Testis (tissue), 2 donors: Measurements from ENCODE around the gene SPDL1.

Experiments
- CTCF ChIP-seq, 3 experiments: fragments of 450-650 bp in 2 of 3; fragments of 200-600 bp in 1 of 3; sonication (generic) in 1 of 3; IDR thresholded peaks; one replicate each; pipeline ENCODE4 v1.5.1; 2016 to 2019; ENCODE audit warnings: antibody characterized with exemption in 3 of 3, mild to moderate bottlenecking in 2 of 3, moderate library complexity in 1 of 3
- POLR2A ChIP-seq: fragments of 450-650 bp; IDR thresholded peaks from one replicate; pipeline ENCODE4 v1.6.1; 2017; ENCODE audit warnings: antibody characterized with exemption, mild to moderate bottlenecking, moderate library complexity

- TF ChIP-seq POLR2A (no peak), CTCF (IDR thresholded peaks at IDR 0.05) (peak in 1 of 3 experiments; percentile 7)
Measured at GRCh38 chr5:169577951-169578350, 5.6 kb upstream of the SPDL1 start.
